ENCODE measurements around the gene GPR148.

DNA sequence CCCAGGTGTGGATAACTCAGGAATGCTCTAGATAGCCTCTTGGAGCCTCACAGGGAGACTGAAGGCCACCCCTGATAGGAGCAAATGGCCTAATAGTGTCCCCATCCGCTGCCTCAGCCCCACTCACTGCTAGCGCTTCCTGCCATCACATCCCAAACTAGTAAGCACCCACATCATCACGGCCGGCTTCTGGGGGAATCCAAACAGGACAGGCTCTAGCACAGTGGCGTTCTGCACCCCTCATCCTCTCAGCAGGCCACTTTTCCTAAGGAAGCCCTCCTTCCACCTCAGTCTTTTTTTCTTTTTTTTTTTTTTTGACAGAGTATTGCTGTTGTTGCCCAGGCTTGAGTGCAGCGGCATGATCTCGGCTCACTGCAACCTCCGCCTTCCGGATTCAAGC lies 20.2 kb downstream of the GPR148 start:
- no peak for TF ChIP-seq POLR2A (IDR thresholded peaks at IDR 0.05; ENCODE audit: low read length)
- TF ChIP-seq CTCF (IDR thresholded peaks at IDR 0.05), result no peak
- TF ChIP-seq ESRRA (IDR thresholded peaks at IDR 0.05; ENCODE audit: borderline replicate concordance, low read length), result no peak
- TF ChIP-seq BHLHE40 (IDR thresholded peaks at IDR 0.05; ENCODE audit: low read depth, low read length), result no peak
- TF ChIP-seq JUNB (IDR thresholded peaks at IDR 0.05), result no peak
- TF ChIP-seq RARB (CRISPR knock-in tag; IDR thresholded peaks at IDR 0.05), result no peak
- no peak for TF ChIP-seq NR3C1 (IDR thresholded peaks at IDR 0.05)
- TF ChIP-seq, protein P1, sequence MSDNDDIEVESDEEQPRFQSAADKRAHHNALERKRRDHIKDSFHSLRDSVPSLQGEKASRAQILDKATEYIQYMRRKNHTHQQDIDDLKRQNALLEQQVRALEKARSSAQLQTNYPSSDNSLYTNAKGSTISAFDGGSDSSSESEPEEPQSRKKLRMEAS (IDR thresholded peaks at IDR 0.05), result no peak
- no peak for TF ChIP-seq RAD21 (conservative IDR thresholded peaks at IDR 0.05 in 1 of 2, IDR thresholded peaks at IDR 0.05 in 1 of 2)
- no peak for TF ChIP-seq EP300 (IDR thresholded peaks at IDR 0.05)
- TF ChIP-seq SMC3 (IDR thresholded peaks at IDR 0.05), result no peak
- no peak for TF ChIP-seq HOXA7 (CRISPR knock-in tag; IDR thresholded peaks at IDR 0.05)
- no peak for TF ChIP-seq CEBPB (IDR thresholded peaks at IDR 0.05)
- TF ChIP-seq RCOR1 (IDR thresholded peaks at IDR 0.05; ENCODE audit: low read depth, low read length), result no peak
